GM04503 (cell line): ENCODE measurements around the gene KPNA4.

Experiments used
- DNase-seq: peaks from one replicate; pipeline ENCODE4 v3.0.0-alpha.2; 2012; ENCODE audit warnings: low read depth

The KPNA4 gene

GRCh38 chr3:160449636-160450598, 115.5 kb downstream of the KPNA4 start, which contains the start of gene TRIM59:
Gene TRIM59, minus strand, starts transcription at chr3:160449786. Its CDS starts 10,603 bp downstream, at chr3:160439183.
- peak; percentile 78 for DNase-seq

GRCh38 chr3:160448845-160449635, 116.3 kb downstream of the KPNA4 start:
- no peak for DNase-seq

GRCh38 chr3:160447544-160447943, 117.8 kb downstream of the KPNA4 start:
- DNase-seq: no peak

GRCh38 chr3:160446522-160447056, 118.8 kb downstream of the KPNA4 start:
- DNase-seq: no peak

GRCh38 chr3:160445854-160446253, 119.5 kb downstream of the KPNA4 start:
- no peak for DNase-seq
